ENCODE results near the gene PRR15L. TPM values are rescaled to one million over a fixed set of nuclear protein-coding genes. Genes with fewer than 3 reads are reported as not detected.

The PRR15L gene
- total and polyA plus RNA-seq, 2 of the 8 experiments (the other 6 are each of a cell fraction or from before 2014, with no cell fraction given), result 0.26 to 1.1 TPM

DNA sequence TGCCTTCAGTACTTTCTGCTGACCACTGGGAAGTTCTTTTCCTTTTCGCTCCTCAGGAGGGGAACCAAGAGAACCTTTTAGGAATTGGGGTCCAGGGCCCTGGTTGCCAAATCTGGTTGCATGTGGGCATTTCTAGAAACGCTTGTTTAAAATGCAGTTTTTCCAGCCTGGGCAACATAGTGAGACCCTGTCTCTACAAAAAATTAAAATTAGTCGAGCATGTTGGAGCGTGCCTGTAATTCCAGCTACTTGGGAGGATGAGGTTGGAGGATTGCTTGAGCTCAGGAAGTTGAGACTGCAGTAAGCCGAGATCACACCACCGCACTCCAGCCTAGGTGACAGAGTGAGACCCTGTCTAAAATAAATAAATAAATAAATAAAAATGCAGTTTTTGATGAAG is 15.1 kb downstream of the PRR15L start (continued):
- TF ChIP-seq, protein P1, sequence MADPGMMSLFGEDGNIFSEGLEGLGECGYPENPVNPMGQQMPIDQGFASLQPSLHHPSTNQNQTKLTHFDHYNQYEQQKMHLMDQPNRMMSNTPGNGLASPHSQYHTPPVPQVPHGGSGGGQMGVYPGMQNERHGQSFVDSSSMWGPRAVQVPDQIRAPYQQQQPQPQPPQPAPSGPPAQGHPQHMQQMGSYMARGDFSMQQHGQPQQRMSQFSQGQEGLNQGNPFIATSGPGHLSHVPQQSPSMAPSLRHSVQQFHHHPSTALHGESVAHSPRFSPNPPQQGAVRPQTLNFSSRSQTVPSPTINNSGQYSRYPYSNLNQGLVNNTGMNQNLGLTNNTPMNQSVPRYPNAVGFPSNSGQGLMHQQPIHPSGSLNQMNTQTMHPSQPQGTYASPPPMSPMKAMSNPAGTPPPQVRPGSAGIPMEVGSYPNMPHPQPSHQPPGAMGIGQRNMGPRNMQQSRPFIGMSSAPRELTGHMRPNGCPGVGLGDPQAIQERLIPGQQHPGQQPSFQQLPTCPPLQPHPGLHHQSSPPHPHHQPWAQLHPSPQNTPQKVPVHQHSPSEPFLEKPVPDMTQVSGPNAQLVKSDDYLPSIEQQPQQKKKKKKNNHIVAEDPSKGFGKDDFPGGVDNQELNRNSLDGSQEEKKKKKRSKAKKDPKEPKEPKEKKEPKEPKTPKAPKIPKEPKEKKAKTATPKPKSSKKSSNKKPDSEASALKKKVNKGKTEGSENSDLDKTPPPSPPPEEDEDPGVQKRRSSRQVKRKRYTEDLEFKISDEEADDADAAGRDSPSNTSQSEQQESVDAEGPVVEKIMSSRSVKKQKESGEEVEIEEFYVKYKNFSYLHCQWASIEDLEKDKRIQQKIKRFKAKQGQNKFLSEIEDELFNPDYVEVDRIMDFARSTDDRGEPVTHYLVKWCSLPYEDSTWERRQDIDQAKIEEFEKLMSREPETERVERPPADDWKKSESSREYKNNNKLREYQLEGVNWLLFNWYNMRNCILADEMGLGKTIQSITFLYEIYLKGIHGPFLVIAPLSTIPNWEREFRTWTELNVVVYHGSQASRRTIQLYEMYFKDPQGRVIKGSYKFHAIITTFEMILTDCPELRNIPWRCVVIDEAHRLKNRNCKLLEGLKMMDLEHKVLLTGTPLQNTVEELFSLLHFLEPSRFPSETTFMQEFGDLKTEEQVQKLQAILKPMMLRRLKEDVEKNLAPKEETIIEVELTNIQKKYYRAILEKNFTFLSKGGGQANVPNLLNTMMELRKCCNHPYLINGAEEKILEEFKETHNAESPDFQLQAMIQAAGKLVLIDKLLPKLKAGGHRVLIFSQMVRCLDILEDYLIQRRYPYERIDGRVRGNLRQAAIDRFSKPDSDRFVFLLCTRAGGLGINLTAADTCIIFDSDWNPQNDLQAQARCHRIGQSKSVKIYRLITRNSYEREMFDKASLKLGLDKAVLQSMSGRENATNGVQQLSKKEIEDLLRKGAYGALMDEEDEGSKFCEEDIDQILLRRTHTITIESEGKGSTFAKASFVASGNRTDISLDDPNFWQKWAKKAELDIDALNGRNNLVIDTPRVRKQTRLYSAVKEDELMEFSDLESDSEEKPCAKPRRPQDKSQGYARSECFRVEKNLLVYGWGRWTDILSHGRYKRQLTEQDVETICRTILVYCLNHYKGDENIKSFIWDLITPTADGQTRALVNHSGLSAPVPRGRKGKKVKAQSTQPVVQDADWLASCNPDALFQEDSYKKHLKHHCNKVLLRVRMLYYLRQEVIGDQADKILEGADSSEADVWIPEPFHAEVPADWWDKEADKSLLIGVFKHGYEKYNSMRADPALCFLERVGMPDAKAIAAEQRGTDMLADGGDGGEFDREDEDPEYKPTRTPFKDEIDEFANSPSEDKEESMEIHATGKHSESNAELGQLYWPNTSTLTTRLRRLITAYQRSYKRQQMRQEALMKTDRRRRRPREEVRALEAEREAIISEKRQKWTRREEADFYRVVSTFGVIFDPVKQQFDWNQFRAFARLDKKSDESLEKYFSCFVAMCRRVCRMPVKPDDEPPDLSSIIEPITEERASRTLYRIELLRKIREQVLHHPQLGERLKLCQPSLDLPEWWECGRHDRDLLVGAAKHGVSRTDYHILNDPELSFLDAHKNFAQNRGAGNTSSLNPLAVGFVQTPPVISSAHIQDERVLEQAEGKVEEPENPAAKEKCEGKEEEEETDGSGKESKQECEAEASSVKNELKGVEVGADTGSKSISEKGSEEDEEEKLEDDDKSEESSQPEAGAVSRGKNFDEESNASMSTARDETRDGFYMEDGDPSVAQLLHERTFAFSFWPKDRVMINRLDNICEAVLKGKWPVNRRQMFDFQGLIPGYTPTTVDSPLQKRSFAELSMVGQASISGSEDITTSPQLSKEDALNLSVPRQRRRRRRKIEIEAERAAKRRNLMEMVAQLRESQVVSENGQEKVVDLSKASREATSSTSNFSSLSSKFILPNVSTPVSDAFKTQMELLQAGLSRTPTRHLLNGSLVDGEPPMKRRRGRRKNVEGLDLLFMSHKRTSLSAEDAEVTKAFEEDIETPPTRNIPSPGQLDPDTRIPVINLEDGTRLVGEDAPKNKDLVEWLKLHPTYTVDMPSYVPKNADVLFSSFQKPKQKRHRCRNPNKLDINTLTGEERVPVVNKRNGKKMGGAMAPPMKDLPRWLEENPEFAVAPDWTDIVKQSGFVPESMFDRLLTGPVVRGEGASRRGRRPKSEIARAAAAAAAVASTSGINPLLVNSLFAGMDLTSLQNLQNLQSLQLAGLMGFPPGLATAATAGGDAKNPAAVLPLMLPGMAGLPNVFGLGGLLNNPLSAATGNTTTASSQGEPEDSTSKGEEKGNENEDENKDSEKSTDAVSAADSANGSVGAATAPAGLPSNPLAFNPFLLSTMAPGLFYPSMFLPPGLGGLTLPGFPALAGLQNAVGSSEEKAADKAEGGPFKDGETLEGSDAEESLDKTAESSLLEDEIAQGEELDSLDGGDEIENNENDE (IDR thresholded peaks at IDR 0.05; ENCODE audit: insufficient replicate concordance, low read length), result no peak
- no peak for TF ChIP-seq GABPA (IDR thresholded peaks at IDR 0.05; ENCODE audit: borderline replicate concordance, insufficient read depth, low read length)
- no peak for TF ChIP-seq FOSL1 (IDR thresholded peaks at IDR 0.05; ENCODE audit: insufficient read depth, low read depth, low read length)
- TF ChIP-seq, protein P2, sequence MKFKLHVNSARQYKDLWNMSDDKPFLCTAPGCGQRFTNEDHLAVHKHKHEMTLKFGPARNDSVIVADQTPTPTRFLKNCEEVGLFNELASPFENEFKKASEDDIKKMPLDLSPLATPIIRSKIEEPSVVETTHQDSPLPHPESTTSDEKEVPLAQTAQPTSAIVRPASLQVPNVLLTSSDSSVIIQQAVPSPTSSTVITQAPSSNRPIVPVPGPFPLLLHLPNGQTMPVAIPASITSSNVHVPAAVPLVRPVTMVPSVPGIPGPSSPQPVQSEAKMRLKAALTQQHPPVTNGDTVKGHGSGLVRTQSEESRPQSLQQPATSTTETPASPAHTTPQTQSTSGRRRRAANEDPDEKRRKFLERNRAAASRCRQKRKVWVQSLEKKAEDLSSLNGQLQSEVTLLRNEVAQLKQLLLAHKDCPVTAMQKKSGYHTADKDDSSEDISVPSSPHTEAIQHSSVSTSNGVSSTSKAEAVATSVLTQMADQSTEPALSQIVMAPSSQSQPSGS (IDR thresholded peaks at IDR 0.05; ENCODE audit: low read length), result no peak

Data from H1 (cell line).